Endothelial cell of umbilical vein (primary cell): Measurements from ENCODE around the gene PUM2.

ENCODE experiments used
- CTCF ChIP-seq, 2 donors: IDR thresholded peaks; 1 replicate in 1 of 2; 2 replicates in 1 of 2; pipeline ENCODE4 v1.5.1; 2011; ENCODE audit warnings: low read length in 2 of 2, mild to moderate bottlenecking in 2 of 2, moderate library complexity in 2 of 2, control low read depth in 1 of 2, inconsistent platforms in 1 of 2, low read depth in 1 of 2; ENCODE audit not compliant: insufficient read depth in 1 of 2; ENCODE audit errors: extremely low read depth in 1 of 2
- EZH2 ChIP-seq: IDR thresholded peaks from 2 replicates; pipeline ENCODE4 v1.6.1; 2012; ENCODE audit warnings: borderline replicate concordance, low read depth, mild to moderate bottlenecking, moderate library complexity, low read length, inconsistent platforms; ENCODE audit not compliant: severe bottlenecking
- FOS ChIP-seq: IDR thresholded peaks from 2 replicates; pipeline ENCODE4 v1.6.1; 2011; ENCODE audit warnings: mild to moderate bottlenecking, low read length, moderate library complexity, borderline replicate concordance; ENCODE audit not compliant: insufficient read depth
- POLR2AphosphoS5 ChIP-seq: IDR thresholded peaks from 2 replicates; pipeline ENCODE4 v1.6.1; 2012; ENCODE audit warnings: low read depth, mild to moderate bottlenecking, control low read depth, low read length, moderate library complexity; ENCODE audit not compliant: insufficient read depth

GRCh38 chr2:20313659-20314058 lies 37.0 kb downstream of the PUM2 start:
- TF ChIP-seq FOS (peak; percentile 47), CTCF (IDR thresholded peaks at IDR 0.05; ENCODE audit: extremely low read depth in 1 of 2, insufficient read depth in 1 of 2, low read depth in 1 of 2, low read length in 2 of 2) (no peak), EZH2 (no peak), POLR2AphosphoS5 (no peak)
